HUDEP-2 (cell line): ENCODE measurements around the gene MAPKAPK2.

Source experiments
- DNase-seq, 76 experiments: peaks; one replicate each; lab custom pipeline; 2025; ENCODE audit not compliant: unreplicated experiment in 76 of 76; lab: John Stamatoyannopoulos, UW

MAPKAPK2 gene

DNA sequence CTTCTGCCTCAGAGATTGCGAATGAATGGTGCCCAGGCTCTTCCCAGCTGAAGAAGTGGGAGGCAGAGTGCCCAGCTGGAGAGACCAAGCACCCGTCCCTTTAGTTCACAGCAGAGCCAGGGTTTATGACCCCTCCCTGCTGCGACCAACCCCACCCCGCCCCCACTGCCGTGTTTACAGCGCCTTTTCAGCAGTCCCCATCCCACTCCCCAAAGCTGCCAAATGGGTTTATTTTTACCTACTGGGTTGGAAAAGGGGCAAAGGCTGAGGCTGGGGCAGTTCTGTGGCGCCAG, 25.8 kb upstream of the MAPKAPK2 start:
- peak in 22 of 76 experiments; percentile 15 to 66 (median 44) for DNase-seq

DNA sequence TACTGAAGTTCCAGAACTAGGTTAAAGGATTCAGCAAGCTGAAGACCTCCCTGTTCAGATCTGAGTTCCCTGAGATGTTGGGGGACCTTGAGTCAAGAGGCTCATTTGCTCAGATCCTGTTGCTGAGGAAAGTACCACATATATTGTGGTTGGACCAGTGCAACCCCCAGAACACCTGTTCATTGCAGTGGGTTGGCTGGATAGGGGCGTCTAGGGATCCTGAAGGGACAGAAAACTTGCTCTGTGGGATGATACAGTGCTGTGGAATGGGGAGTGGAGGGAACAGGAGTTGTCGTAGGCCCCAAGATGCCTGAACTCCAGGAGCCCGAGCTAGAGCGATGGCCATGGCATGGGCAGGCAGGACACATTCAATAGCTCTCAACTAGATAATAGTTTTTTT, 24.6 kb upstream of the MAPKAPK2 start:
- DNase-seq = no peak

DNA sequence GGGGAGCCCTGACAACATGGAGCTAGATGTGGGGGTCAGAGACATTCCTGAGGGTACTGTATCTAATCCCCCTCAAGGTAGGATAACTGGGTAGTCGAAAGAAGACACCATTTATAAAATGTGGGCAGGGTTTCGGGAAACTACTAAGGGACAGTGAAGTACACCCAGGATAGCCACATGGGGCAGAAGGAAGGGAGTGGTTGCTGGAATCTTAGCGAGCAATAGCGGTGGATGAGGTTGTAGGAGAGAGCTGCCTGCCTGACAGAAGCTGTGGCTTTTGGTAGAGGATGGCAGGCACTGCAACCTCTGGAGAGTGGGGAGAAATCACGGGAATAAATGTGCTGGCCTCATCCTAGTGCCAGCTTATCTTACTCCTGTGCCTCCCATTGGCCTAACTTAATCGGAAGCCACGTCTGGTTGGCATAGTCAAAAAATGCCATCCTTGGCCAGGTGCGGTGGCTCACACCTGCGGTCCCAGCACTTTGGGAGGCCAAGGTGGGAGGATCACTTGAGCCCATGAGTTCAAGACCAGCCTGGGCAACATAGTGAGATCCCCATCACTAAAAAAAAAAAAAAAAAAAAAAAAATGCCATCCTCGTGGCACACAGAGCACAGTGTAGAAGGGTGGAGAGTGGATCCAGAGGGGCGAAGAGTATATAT, 23.4 kb upstream of the MAPKAPK2 start:
- DNase-seq = no peak

DNA sequence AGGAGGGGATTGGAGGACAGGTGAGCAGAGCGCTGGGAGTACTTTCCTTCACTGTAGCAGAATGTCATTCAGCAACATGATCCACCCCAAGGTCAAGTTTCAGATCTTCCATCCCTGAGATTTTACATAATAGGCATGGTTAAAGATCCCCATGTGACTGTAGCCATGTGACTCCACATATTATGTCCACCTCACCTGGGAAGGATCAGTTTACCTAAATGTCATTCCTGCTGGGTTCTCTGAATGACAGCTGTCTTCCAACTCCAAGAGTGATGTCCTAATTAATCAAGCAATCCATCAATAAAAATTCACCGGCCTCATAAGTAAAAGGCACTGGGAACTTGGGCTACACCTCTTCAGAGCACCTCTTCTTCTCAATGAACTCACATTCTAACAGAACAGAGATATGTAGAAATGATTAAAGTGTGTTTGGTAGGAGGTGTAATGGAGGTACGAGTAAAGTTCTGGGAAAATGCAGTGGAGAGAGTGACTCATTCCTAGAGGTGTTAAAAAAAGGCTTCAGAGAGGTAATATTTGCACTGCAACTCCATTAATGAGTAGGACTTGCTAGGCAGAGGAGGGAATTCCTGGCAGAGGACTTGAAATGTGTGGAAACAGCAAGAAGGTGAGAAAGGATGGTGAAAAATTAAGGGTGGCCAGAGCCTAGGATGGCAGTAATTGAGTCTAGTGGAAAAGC, 22.2 kb upstream of the MAPKAPK2 start:
- DNase-seq = no peak

DNA sequence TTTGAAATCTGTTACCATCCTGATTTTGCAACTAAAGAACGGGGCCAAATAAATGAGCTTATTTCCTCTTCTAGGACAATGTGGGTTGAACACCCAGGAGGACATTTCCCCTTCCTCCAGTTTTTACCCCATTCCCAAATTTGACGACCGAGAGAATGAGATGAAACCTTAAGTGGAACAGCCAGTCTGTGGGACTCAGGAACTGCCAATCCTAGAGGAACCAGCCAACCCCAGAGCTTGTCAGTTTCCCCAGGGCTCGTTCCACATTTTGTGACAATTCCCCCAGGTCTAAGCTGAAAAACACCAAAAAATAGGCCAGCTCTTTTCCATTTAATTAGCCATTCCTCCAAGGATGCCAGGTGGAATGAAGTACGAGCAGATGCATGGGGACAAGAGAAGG, 21.3 kb upstream of the MAPKAPK2 start:
- DNase-seq = no peak

DNA sequence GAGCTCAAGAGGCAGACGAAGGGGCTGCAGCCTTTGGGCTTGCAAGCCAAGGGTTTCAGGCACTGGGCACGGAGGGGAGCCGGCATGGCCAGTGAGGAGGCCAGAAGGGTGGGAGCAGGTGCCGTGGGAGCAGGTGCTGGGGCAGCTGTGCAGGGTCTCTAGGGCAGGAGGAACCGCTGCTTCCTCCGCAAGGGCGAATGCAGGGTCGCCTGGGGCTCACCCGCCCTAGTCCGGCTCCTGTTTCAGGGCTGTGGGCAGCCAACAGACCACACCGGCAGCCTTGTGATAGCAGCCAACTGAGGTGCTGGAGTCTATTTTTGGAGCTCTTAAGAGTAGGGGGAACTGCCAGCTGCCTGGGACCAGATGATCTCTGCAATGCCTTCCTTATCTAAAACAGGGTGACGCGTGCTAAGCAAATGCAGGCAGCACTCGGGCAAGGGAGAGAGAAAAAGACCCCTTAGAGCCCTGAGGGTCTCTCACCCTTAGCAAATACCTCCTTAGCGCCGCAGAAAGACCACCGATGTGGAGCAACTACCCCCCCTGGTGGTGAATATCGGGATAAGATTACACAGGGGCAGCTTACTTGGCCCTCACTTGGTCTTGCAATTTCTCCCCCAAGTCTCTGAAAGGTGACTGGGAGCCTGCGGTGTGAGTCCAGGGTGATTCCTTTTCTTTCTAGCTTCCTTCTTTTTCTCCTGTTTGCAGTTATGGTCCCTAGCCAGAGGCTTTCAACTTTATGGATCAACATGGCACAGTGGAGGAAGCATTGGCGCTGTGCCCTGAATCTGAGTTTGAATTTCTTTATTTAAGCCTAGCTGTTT, 20.7 kb upstream of the MAPKAPK2 start:
- DNase-seq = peak in 55 of 76 experiments; percentile 11 to 76 (median 51)

DNA sequence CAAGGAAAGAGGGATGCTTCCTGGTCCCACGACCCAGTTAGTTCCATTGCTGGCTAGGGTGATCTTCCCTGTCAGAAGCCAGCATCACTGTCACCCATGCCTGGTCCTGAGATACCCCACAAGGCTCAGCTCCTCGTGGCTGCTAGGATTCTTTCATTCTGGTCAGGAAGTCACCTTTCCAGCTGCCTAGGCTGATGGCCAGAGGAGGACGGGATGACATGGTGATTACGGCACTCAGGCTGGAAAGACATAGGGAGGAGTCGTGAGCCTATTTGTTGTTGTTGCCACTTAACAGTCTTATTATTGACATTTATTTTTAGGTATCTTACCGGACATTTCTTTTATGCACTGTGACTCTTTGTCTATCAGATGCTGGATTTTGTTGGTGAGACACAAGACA, 20.0 kb upstream of the MAPKAPK2 start:
- no peak for DNase-seq

DNA sequence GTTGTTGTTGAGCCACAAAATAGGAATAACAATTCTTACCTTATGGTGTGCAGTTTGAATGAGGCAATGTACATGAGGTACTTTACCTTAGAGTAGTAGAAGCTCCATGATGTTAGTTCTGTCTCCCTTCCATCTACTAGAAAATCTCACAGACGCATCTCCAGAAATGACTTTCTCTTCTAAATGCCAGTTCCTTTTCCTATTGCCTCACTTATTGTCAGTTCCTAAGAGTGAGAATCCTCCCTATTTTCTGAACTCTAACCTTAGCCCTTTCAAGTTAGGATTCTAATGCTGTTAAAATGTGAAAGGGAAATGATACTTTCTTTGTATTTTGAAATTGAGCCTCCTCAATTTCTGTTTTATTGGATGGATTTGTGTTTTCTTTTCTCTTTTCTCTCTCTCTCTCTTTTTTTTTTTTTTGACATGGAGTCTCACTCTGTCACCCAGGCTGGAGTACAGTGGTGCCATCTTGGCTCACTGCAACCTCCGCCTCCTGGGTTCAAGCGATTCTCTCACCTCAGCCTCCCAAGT, 18.6 kb upstream of the MAPKAPK2 start:
- DNase-seq = no peak

DNA sequence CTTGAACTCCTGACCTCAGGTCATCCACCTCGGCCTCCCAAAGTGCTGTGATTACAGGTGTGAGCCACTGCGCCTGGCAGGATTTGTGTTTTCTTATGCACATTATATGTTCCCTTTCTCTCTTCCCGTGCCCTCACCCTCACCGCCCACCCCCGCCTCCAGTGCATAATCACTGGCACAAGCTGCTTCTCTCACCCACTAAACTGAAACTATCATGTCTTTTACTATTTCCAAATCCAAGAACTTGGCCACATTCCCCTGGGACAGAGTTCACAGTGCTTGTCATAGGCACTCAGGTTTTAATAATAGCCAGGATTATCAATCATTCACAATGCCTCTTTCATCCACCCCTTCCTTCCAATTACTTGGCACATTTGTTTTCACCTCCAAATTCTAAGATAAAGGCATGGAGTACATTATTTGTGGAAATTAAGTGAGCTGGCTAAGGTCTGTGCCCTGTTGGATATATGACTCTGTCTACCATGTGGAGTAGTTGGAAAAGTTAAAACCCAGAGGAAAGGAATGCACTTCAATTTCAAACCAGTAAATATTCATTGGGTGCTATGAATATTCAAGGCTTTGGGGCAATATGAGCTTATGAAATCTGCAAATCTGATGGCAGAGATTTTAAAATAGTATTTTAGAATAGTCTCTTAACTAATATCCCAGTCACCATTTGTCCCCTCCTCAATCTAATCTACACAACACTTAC, 17.6 kb upstream of the MAPKAPK2 start:
- no peak for DNase-seq

DNA sequence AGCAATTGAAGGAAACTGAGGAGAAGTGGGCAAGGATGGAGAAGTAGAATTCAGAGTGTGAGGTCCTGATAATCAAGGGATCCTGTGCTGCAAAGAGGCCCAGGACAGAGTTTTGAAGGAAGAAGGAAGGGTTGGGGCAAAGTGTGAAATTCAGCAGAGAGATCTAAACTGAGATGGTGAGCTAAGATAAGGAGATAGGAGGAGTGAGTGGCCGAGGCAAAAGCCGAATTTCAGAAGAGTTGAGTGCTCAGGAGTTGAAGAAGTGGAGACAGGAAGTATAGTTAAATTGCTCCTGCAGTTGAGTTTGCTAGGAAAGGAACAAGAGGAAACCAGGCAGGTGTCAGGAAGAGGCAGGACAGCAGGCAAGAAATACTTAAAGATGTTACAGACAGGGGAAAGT, 16.4 kb upstream of the MAPKAPK2 start:
- no peak for DNase-seq

DNA sequence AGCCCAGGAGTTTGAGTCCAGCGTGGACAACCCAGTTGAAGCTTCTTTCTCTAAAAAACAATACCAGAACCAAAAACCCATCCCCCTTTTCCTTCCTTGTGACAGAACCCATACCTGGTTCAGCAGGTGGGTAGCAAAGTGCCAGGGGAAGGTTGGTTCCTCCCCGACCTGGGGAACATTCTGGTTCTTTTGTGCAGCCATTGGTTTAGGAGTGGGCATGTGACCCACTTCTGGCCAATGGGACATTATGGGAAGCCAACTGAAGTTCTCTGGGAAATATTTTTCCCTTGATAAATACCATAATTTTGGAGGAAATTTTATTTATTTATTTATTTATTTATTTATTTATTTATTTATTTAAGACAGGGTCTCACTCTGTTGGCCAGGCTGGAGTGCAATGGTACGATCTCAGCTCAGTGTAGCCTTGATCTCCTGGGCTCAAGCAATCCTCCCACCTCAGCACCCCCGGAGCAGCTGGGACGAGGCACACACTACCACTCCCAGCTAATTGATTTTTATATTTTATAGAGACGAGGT, 15.8 kb upstream of the MAPKAPK2 start:
- no peak for DNase-seq

DNA sequence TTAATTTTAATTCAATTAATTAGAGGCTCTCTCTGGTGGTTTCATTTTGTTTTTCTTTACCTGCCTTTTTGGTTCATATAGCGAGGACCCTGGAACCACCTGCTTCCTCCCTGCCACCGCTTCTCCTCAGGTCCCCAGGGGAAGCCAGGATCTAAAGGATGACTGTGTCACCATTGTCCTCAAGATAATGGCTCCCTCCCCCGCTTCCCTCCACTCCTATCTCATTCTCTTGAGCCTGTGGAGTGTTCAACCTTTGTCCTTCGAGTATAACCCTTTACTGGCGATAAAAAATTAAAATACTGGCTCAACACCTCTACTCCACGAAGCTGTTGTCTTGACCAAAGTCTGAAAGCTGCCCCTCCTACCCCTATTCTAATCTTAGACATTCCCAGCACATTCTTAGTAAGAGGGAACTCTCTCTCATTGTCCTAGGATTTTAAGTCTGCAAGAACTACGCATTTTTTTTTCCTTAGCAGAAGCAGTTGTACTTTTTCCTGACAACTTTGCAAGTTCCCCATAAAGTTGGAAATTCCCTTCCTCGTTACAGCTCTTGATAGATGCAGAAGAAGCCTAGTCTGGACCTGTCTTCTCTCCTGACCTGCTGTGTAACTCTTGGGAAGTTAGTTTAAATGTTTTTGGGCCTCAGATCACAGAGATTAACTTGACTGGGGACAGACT, 12.6 kb upstream of the MAPKAPK2 start:
- DNase-seq = peak in 17 of 76 experiments; percentile 7 to 37 (median 20)

DNA sequence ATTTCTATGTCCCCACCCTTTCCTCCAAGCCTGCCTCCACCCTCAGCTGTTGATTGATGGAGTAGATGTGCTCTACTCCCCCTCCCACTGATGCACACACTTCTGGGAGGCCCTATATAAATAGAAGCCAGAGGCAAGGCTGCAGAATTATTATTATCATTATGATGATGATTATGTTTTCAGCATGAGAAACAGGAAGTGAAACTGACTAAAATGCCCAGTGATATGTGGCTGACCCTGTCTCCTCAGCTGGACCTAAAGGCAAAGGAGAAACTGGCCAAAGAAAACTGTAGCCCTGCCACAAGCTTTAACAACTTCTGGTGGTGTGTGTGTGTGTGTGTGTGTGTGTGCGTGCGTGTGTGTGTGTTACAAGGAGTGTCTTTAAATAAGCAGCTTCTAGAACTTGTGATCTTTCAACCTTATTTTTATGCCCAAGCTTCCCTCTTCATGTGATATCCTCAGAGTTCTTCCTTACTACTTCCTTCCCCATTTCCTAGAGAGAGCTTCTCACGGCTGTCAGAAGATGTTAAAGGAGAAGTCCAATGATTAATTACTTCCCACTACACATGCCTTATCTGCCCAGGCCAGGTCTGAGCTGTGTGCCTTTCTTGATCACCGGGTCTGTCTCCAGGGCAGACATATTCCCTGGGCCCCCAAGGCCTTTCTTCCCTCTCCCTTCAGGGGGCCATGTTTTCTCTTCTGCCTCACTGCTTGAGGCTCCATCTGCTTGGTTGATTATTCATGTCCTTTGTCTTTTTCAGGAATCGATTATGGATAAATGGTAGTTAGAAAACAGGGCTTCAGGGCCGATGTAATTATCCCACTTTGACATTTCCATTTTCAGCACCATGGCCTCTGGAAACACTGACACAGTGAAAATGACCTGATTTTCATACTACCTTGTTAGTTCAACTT, 11.6 kb upstream of the MAPKAPK2 start:
- DNase-seq = peak in 50 of 76 experiments; percentile 7 to 67 (median 36)

DNA sequence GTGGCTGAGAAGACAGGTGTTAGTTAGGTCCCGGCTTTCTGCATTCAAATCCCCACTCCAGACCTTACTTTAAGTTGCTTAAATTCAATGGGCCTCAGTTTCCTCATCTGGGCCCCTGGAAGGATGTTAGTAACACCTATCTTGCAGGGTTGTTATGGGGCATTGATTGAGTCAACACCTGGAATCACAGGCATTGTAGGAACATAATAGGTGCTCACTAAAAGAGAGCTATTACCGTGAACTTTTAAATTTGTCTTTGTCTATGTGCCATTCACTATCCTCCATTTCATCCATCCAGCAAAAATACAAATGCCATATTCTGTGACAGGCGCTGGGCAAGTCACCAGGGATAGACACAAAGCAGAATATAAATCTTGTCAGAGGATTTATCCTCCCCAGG, 10.5 kb upstream of the MAPKAPK2 start:
- no peak for DNase-seq

DNA sequence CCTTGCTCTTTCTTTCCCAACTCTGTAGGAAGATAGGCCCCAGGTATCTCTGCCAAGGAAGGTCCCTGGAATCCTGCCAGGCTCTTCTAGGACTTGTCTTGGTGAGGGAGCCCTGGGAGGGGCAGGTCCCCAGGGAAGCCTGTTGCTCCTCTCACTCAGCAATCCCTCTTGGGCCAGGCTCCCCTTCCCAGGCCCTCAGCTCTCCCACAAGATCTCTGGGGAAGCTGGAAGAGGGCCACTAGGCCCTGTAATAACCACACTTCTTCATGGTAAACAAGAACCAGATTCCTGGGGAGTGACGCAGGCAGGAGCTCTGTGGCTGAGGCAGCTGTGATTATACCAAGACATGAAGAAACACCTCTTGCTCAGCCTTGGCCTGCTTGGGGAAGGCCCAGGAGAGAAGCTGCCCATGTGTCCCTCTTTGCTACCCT, 9.9 kb upstream of the MAPKAPK2 start:
- no peak for DNase-seq

DNA sequence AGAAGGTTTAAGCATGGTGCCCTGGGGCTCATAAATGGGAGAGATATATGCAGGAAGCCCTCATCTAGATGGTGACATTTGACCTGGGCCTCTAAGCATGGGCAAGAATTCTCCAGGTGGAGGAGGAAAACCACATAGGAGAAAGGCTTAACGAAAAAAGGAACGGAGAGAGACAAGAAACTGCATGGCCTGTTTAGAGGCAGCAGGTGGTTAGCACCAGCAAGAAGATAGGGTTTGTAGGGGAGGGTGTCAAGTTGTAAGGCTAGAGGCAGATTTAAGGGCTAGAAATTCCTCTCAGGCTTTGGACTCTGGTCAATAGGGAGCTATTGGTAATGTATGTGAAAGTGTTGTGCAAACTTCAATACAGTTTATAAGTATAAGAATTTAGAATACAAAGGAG, 8.2 kb upstream of the MAPKAPK2 start:
- DNase-seq = no peak

DNA sequence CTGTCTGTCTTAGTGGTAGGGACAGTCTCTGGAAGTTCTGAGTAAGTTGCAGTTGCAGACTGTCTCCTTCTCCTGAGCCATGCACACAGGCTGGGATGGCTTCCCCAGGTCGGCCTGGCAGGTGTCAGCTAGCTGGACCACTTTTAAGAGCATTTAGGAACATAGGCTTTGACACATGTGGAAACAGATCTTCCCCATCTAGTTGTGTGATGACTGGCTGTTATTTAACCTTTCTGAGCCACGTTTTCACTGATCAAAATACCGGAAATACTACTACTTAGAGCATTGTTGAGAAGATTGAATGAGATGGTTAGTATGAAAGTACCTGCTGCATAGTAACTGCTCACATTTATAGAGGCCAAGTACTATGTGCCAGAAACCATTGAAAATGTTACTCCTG, 6.2 kb upstream of the MAPKAPK2 start:
- DNase-seq = no peak

DNA sequence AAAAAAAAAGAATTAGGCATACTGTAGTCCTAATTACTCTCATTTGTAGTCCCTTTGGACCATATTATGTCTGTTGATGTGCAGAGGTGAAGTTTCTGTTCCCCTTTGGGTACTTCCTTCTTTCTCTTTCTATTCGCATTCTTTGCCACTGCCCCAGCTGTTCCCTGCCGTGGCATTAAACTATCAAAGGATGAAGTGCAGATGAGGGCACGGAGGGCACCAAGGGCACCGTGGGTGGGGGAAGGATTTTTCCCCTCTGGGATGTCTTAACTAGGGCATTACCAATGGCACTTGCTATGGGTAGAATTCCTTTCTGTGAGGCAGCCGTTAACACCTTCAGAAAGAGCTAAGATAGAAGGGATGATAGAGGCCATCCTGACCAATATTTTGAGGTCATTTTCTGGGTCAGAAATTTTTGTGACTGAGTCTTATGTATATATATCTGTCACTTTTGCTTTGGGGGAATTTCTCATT, 4.9 kb upstream of the MAPKAPK2 start:
- no peak for DNase-seq

DNA sequence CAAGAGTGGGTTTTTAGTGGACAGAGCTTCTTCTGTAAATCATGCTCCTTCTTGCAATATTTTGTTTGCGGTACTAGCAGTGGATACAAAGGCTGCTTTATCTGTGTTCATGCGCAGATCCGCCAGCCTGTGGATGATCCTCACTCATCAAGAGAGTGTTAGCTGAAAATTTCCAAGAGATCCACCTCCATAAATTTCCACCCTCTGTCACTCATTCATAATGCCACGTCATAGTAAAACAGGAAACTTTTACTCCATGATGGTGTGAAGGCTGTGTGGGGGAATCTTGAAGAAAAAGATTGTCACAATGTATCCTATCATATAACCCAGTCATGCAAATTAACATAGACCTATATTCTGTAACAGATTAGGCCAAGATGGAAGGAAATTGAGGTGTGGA, 4.4 kb upstream of the MAPKAPK2 start:
- no peak for DNase-seq
